Renal cortex interstitium (tissue), 11 donors: Measurements from ENCODE around the gene FSTL5. TPM values are rescaled to one million over a fixed set of nuclear protein-coding genes. Genes with fewer than 3 reads are reported as not detected.

Experiments
- DNase-seq, 11 donors: peaks; one replicate each; pipeline ENCODE4 v3.0.0-alpha.2; 2013; ENCODE audit warnings: low read depth in 9 of 11, low spot score in 4 of 11; ENCODE audit errors: extremely low read depth in 1 of 11
- polyA plus RNA-seq, 3 donors: library from polyadenylated mRNA; unstranded; fragments of 120-200 nt; gene quantifications; one replicate each; pipeline ENCODE4 v1.2.1, GENCODE V29; 2013; ENCODE audit not compliant: insufficient read length in 3 of 3

Gene FSTL5
- polyA plus RNA-seq, 3 donors: 1.1 to 3.4 (median 2.3) TPM

DNA sequence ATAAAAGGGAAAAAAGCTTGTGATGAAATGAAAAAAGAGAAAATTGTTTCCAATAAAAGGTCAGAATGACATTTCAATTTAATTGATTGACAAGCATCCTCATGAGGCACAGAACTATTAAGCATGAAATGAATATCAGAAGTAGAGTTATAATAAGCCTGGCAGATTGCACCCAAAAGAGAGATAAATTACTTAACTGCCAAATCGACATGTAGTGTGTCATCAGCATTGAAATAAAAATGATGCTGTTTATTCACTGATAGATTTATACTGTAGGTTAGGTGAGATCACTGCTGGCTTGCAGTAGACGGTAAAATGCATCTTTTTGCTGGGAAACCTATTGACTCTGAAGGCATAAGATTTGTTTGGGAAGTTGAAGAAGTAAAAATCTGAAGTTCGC, 507.2 kb downstream of the FSTL5 start:
- no peak for DNase-seq

DNA sequence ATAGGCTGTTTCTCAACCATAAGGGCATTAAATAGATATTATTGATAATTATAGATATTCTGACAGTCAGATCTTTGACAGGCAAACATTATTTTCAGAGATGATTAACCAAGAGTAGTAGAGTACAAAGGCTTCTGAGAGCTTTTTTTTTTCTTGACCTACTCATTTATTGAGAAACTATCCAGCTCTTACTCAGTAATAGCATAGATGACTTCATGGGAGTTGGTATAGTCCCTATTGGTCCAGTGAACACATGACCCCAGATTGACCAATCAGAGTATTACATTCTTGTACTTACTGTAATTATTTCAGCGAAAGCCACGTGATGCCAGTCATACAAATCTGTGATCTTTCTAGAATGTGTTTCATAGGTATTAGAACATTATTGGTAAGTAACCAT, 508.7 kb downstream of the FSTL5 start:
- no peak for DNase-seq

DNA sequence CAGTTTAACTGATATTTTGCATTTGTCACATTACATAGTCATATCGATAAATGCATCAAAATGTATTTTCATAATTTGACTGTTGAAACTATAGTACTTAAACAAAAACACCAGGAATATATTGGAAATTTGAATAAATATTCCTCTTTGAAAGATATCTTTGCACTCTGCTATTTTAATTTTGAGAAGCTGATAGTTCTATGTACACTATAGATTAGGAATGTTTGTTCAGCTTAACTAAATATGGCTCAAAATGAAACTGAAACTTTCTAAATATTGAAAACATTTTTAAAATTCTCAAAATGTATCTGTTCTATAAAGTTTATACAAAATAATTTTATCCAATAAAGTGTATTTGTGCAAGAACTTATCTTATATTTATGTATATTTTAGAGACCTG, 510.1 kb downstream of the FSTL5 start:
- DNase-seq: no peak

DNA sequence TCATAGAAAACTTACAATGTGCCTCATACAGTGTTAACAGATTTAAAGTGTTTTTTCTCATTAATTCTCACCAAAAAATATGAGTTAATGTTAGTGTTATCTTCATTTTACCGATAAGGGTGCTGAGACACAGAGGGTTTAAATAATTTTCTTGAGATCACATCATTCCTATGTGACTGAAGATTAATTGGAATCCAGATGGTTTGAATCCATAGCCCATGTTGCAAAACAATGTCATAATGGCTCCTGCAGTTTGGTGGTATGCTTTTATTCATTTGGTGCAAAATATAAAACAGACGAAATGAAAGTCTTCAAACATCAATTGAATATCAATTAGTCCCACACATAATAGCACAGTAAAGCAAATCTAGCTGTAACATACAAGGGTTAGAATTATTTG, 512.2 kb downstream of the FSTL5 start:
- no peak for DNase-seq

DNA sequence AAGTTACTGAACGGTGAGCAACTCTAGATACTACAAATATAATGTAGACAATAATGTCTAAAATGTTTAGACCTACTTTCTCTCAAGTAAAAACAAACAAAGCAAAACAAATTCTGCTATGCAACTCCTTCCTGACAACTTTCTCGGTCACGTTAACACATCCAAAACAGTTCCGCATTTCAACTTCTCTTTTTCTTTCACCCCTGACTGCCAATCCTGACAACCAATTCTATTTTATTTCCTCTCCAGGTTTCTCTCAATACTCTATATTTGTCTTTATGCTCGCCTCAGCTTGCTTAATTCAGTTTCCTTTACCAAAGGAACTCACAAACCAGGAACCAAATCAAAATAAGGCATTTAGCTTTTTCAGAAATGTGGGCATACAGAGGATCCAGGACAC, 513.0 kb downstream of the FSTL5 start:
- DNase-seq: no peak

DNA sequence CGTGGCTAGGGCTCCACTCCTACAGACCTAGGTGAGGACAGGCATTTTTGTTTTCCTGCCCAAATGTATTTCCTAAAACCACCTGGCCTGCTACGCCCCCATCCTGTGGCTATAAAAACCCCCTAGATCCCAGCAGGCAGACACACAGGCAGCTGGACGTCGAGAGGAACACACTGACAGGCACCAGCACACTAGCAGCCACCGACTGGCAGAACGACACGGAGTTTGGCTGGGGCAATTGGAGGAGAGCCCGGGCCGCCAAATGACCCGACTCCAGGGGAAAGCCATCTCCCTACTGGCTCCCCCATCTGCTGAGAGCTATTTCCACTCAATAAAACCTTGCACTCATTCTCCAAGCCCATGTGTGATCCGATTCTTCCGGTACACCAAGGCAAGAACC, 516.0 kb downstream of the FSTL5 start:
- no peak for DNase-seq

DNA sequence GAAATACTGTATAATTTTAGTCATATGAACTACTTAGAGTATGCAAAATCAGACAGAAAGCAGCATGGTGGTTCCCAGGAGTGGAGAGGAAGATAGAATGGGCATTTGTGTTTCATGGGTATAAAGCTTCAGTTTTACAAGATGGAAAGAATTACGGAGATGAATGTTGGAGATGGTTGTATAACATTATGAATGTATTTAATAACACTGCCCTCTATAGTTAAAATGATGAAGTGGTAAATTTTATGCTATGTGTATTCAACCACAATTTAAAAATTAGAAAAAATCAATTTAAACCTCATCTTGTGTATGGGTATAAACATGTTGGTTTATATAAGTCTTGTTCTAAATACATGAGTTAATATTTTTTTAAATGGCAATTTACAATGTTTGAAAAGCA, 521.1 kb downstream of the FSTL5 start:
- DNase-seq: no peak

DNA sequence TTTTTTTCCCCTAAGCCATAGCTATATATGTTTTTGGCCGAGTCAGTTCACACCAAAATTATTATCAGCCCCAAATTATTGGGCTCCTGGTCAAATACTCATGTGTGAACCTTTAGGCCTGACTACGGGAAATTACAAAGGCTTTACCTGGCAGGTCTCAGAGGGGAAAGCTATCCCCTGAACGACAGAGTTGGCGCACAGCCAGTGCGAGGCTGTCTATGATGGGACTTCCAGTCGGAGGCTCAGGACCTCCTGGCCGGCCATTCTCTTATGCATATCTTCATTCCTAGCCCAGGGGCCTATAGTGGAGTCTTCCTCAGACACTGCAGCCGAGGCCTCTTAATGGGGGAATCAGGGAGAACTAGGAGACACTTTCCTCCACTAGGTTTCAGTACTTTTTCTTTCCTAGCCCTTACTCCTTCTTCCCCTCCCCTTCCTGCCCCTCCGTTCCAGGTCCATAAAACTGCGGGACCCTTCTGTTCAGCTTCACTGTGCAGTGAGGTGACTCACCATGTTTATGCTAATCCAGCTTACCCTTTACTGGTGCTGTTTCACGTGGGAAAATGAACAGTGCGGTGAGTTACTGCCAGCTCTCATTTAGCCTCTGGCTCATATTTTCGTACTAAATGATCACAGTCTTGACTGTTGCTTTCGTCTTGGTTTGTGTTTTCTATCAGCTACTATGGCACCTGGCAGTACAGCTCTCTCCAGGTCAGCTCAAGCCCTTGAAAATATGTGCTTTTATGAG, 533.9 kb downstream of the FSTL5 start:
- DNase-seq: no peak

DNA sequence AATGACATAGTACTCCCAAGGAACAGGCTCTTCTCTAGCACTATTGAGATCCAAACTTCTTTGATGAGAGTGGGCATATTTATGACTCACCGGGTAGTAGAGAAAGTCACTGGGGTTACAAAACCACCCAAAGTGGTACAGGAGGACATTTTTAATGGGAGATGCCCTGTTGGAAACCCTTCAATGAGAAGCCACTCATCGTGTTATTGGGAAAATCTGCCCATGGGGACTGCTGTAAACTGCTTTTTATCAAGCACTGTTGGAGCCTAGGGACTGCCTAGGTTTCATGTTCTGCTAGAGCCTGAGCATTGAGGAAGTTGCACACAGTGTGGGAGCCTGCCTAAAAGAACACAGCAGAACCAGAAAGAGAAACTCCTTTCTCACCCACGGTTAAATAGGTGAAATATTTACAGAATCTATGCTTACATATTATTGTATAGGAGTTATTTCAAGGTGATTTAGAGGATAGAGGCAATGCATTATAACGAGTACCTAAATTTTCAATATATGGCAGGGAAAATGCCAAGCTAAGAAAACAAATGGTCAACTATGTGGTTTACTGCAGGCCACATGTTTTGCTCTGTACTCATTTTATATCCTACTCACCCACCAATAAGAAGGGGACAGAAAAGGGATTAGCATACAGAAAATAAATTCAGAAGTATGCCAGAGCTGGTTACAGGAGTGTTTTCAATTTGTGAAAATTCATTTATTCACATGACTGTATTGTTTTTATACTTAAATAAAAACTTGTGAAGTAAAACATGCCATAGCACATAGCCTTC, 559.1 kb downstream of the FSTL5 start:
- DNase-seq: no peak

DNA sequence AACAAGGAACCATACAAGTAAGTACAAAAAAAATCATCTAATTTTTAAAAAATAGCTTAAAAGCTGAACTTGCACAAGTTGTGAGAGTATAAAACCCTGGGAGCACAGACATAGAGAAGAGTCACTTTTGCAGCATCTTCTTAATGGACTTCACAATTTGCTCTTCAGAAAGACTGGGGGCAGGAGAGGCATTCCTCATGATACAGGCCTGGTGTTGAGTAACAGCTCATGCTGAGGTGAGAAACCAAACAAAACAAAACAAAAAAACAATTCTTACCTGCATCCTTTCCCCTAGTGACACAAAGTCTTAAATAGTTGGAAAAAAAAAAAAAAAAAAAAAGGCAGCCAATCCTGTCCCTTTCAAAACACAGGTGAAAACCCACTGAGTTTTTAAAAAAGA, 562.8 kb downstream of the FSTL5 start:
- no peak for DNase-seq

DNA sequence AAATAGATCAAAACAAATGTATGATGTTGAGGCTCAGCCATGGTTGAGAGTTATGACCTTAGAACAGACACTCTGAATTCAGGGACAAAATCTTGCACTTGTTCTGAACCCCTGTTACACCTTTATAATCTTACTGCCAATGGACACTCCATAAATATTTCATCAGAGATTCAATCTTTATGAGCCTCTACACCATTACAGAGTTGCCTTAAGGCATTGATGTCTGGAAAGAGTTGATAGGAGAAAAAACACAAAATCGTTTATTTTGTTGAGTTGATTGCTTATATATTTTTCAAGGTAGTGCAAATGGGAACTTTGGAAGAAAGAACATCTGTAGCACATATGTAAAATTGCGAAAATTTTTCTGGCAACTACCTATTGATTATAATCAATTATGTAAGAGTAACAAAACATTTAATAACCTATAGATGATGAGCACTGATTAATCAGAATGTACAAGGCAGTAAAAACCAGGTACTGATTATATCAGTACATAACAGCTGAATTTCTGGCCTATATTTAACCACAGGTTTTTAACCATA, 568.5 kb downstream of the FSTL5 start:
- no peak for DNase-seq

DNA sequence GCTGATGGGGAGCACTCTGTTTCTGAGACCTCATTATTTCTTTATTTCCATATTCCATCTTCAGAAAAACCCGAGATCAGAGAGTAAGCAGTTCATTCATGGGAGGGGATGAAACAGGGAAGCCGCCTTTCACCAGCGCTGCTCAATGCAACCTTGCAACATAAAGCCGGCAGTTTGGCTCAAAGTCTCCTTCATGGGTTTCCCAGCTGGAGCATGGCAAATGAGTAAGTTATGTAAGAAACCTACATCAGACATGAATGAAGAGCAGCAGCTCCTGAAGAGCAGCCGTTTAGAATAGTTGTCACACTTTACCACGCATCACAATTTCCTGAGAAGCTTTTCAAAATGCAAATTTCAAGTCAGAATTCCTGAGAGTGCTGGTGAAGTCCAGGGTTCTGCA, 578.8 kb downstream of the FSTL5 start:
- DNase-seq: no peak

DNA sequence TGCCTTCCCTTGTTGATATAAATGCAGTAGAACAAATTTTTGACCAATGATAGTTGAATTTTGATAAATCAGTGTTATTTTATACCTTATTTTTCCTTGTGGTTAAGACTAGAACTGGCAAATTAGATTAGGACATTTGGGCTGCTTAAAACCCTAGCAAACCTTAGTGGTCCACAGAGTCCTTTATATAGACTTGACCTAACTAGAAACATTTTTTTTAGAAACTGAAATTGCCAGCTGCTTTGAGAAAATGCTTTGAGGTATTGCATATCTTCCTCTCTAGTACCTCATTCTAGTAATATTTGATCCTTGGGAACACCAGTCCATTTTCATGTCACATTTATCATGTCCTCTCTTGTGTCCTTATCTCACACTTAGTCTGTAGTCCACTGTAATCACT, 580.3 kb downstream of the FSTL5 start:
- DNase-seq: no peak

DNA sequence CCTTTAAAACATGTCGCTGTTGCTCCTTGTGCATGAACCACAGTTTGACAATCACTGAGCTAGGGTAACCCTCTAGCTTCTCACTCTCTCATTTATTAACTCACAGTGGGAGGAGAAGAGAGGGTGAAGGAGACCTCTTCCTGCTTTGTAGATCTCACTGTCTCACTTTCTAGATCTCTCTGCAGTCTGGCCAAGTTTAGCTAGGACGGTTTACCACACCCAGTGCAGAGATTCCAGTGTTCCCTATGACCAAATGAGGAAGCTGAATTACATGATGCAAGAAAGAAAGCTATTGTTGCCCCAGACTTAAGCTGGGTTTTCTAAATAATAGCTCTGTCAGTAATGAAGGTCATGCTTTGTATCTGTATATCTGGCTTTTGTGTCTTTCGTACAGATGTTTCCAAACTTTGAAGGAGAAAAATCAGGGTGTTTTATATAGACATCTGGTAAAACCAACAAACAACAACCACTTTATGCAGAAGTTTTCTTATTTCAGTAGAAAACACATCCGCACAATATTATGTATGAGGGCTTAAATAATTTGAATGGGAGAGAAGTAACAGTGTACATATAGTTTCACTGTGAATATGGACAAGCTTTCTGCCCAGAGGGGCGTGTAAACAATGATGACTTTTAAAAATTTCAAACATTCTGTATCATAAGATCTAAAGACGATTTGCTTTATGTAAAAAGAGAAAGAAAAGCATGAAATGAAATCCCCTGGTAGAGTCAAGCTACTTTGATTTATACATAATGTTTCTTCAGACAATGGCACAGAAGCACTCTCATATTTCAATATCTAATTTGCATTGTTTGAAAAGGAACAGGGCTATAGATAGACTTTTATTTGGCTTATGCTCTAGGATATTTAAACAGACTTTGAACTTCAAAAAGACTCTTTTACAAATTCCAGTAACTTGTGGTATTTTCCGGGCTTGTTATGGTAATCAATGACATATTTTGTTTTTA, 582.3 kb downstream of the FSTL5 start:
- DNase-seq: no peak

DNA sequence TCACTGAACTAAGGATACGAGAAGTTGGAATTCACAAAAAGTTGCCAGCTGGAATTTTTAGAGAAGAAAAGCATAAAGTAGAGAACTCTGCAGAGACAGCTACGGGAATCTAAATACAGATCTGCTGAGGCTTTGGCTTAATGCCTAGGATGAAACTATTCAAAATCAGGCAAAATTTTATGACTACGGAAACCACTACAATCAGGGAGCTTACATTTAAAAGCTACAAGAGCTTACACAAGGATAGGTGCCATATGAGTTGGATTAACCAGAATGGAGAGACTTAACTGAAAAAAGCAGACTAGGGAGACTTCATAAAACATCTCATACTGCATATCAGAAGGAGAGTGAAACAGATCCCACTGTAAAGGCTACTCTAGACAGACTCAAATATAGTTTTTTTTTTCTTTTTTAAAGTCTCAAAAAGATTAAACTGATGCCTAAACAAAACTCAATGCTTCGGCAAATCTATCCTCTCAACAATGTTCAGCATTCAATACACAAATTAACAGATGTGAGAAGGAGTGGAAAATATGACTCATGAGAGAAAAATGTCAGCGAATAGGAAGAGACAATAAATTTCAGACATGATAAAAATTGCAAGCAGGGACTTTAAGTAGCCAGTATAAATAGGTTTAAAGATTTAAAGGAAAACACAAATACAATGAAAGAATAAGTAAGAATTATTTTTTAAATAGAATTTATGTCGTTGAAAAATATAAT, 586.1 kb downstream of the FSTL5 start:
- DNase-seq: peak in 2 of 11 donors; percentile 4 to 9

DNA sequence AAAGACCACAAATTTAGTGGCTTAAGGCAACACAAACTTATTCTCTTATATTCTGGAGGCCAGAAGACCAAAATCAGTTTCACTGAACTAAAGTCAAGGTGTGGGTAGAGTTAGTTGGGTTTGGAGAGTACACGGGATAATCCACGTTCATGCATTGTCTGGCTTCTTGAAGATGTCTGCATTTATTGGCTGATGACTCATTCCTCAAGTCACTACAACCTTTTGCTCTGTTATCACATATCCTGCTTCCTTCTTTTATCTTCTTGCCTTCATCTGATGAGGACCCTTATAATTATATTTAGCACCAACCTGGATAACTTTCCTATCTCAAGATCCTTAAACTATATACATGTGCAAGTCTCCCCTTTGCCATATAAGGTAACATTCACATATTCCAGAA, 590.0 kb downstream of the FSTL5 start:
- no peak for DNase-seq

DNA sequence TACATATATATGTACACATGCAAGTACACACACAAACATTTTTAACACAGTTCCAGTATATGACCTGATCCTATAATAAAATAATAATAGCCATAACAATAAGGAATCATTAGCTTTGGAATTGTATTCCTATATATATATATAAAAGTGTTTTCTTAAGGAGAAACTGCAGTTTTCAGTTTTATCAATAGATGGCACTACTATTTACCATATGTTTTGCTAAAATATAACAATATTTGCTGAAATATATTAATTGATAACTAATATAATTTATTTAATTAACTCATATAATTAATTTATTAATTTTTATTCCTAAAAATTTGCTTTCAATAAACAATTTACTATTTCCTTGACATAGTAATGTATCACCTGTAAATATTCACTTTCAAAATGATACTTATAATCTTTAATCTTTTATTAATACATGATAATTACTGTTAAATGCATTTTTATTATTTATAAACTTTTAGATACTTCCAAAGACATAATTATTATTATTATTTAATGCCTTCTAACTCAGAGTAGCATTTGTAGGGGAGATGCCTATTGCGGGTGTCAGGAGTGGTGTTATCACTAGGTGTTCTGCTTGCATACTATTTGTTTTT, 599.5 kb downstream of the FSTL5 start:
- DNase-seq: no peak
